A673 (cell line): Measurements from ENCODE around the gene KIF2A. TPM values are rescaled to one million over a fixed set of nuclear protein-coding genes. Genes with fewer than 3 reads are reported as not detected.

Experiments
- BruUV-seq: library from RNA; stranded (reverse); fragments of 400-500 nt; replicated peaks from 2 replicates; lab custom pipeline; 2021; lab: Mats Ljungman, UMichigan
- CTCF ChIA-PET: fragments of 300-600 bp; sonication (Branson Sonifier 250); formaldehyde crosslinking; loops from one replicate; lab custom pipeline; 2022; ENCODE audit warnings: antibody characterized with exemption; lab: Charles Lee
- POLR2A ChIA-PET: fragments of 300-600 bp; sonication (Branson Sonifier 250); formaldehyde crosslinking; loops from one replicate; lab custom pipeline; 2022; ENCODE audit warnings: antibody characterized with exemption; ENCODE audit not compliant: low non-redundant PET; lab: Charles Lee
- DNase-seq: peaks from one replicate; pipeline ENCODE4 v3.0.0-alpha.2; 2015; ENCODE audit warnings: low spot score
- H3K27ac ChIP-seq: fragments of 200-600 bp; sonication (generic); 2 replicates; pipeline ENCODE4 v1.5.1; 2016; ENCODE audit warnings: mixed run types, low read depth, mild to moderate bottlenecking, mixed read lengths, antibody characterized with exemption, low read length; ENCODE audit not compliant: poor library complexity, severe bottlenecking
- H3K27me3 ChIP-seq: fragments of 200-600 bp; sonication (generic); replicated peaks from 2 replicates; pipeline ENCODE4 v1.6.1; 2017; ENCODE audit warnings: mixed run types, low read depth, mild to moderate bottlenecking, mixed read lengths, antibody characterized with exemption, low read length; ENCODE audit not compliant: insufficient read depth, poor library complexity
- H3K36me3 ChIP-seq: fragments of 200-600 bp; sonication (generic); 2 replicates; pipeline ENCODE4 v1.6.1; 2016; ENCODE audit warnings: mixed run types, mild to moderate bottlenecking, mixed read lengths, antibody characterized with exemption, low read length; ENCODE audit not compliant: insufficient read depth, poor library complexity, severe bottlenecking
- H3K4me1 ChIP-seq: fragments of 200-600 bp; sonication (generic); 2 replicates; pipeline ENCODE4 v1.6.1; 2017; ENCODE audit warnings: mixed run types, mild to moderate bottlenecking, mixed read lengths, antibody characterized with exemption, low read length; ENCODE audit not compliant: insufficient read depth, poor library complexity, severe bottlenecking
- H3K4me3 ChIP-seq: fragments of 200-600 bp; sonication (generic); 2 replicates; pipeline ENCODE4 v1.5.1; 2016; ENCODE audit warnings: low read depth, mixed run types, mild to moderate bottlenecking, mixed read lengths, low read length; ENCODE audit not compliant: poor library complexity, severe bottlenecking
- H3K9me3 ChIP-seq: fragments of 200-600 bp; sonication (generic); 2 replicates; pipeline ENCODE4 v1.6.1; 2016; ENCODE audit warnings: mixed run types, low read depth, mild to moderate bottlenecking, mixed read lengths, antibody characterized with exemption, low read length; ENCODE audit not compliant: poor library complexity, severe bottlenecking
- EZH2 ChIP-seq: fragments of 200-600 bp; sonication (generic); IDR thresholded peaks from 2 replicates; pipeline ENCODE4 v1.6.1; 2017; ENCODE audit warnings: borderline replicate concordance, low read depth, mild to moderate bottlenecking, mixed read lengths, antibody characterized with exemption, low read length; ENCODE audit not compliant: poor library complexity, severe bottlenecking
- intact Hi-C: fragments of 100-400 bp; cut with micrococcal nuclease; formaldehyde crosslinking; loops from one replicate; pipeline ENCODE4 v1.10.0; 2022; ENCODE audit not compliant: unreplicated experiment
- total RNA-seq: library from RNA; stranded (reverse); gene quantifications from 2 replicates; pipeline ENCODE4 v1.2.3, GENCODE V29; 2021
- TF ChIP-seq, protein P1 (sequence below): fragments of 300-800, 200-600 bp; sonication (generic); conservative IDR thresholded peaks from 2 replicates; pipeline ENCODE4 v1.5.1; 2017; ENCODE audit warnings: low read depth, mild to moderate bottlenecking, antibody characterized with exemption, low read length, moderate library complexity, mixed read lengths

The KIF2A gene
- total RNA-seq, 1 experiment from 2014 or later = 92.4 TPM

DNA sequence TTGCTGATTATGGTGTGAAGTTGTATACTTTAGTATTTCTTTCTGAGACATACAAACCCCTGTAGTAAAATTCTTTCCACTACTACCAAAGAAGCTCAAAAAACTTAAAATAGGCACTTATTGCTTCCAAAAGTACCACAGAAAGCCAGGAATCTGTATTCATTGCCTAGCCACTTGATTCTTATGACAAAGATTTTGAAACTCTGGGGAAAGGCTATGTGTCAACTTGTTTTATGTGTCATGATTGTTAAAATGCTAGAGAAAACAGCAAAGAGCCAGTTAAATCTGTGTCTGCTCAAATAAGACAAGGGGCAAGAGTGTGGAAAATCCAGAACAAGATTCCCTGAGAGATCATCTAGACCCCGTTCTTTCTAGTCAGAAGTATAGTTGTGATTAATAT, 6.0 kb downstream of the KIF2A start:
- intact Hi-C loops = no loop called here
- ChIA-PET CTCF (no interaction called here), POLR2A (interaction anchor here (0.5 kb wide), 1 partner anchor 21 kb away, joined by 3 read pairs; no protein-coding TSS in a partner anchor)
- Histone ChIP-seq H3K9me3 (no peaks in the 10 kb centered on the region), H3K36me3 (no peaks in the 10 kb centered on the region), H3K4me3 (no peak overlapping the region), H3K4me1 (peaks cover 9% of the 10 kb centered on the region), H3K27ac (no peak overlapping the region), H3K27me3 (no peaks in the 10 kb centered on the region)
- BruUV-seq = no TSS peak
- DNase-seq = no peak
- TF ChIP-seq EZH2 = no peak

DNA sequence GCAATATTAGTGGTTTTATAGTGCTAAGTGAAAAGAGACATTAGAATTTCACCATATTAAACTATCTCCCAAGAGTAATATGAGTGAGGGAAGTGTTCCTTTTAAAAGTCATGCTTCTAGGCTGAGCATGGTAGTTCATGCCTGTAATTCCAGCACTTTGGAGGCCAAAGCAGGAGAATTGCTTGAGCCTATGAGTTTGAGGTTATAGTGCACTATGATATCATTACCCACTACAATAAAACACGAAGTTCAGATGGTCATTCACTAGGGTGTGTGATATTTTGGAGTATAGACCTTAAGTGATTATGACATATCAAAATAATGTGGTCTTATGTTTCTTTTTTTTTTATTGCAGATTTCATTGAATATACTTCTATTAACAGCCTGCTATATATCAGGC, 6.7 kb downstream of the KIF2A start:
- CTCF ChIA-PET = no interaction called here
- POLR2A ChIA-PET = no interaction called here
- intact Hi-C loops = no loop called here
- Histone ChIP-seq H3K4me3 (no peak overlapping the region), H3K36me3 (no peaks in the 10 kb centered on the region), H3K4me1 (peaks cover 9% of the 10 kb centered on the region), H3K27me3 (no peaks in the 10 kb centered on the region), H3K9me3 (no peaks in the 10 kb centered on the region), H3K27ac (no peak overlapping the region)
- DNase-seq = no peak
- no TSS peak for BruUV-seq
- TF ChIP-seq, protein P1, sequence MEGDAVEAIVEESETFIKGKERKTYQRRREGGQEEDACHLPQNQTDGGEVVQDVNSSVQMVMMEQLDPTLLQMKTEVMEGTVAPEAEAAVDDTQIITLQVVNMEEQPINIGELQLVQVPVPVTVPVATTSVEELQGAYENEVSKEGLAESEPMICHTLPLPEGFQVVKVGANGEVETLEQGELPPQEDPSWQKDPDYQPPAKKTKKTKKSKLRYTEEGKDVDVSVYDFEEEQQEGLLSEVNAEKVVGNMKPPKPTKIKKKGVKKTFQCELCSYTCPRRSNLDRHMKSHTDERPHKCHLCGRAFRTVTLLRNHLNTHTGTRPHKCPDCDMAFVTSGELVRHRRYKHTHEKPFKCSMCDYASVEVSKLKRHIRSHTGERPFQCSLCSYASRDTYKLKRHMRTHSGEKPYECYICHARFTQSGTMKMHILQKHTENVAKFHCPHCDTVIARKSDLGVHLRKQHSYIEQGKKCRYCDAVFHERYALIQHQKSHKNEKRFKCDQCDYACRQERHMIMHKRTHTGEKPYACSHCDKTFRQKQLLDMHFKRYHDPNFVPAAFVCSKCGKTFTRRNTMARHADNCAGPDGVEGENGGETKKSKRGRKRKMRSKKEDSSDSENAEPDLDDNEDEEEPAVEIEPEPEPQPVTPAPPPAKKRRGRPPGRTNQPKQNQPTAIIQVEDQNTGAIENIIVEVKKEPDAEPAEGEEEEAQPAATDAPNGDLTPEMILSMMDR = no peak
- no peak for TF ChIP-seq EZH2

DNA sequence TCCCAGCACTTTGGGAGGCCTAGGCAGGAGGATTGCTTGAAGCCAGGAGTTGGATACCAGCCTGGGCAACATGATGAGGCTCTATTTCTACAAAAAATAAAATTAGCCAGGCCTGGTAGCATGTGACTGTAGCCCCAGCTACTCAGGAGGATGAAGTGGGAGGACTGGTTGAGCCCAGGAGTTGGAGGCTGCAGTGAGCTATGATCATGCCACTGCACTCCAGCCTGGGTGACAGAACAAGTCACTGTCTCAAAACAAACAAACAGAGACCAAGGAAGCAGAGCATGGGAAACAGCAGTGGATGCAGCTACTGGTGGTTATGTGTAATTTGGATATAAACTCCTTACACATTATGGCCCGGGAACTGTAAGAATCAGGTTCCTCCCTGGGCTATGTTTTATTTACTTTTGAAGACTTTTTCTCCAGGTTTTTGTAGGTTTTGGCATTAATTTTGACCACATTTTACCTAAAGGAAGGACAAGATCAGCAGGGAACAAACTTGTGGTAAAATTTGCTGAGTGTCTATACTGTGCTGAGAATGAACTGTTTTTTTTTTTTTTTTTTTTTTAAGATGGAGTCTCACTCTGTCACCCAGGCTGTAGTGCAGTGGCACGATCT, 8.3 kb downstream of the KIF2A start:
- no TSS peak for BruUV-seq
- TF ChIP-seq EZH2 = no peak
- TF ChIP-seq, protein P1 = no peak
- Histone ChIP-seq H3K4me1 (no peaks in the 10 kb centered on the region), H3K27me3 (no peaks in the 10 kb centered on the region), H3K9me3 (no peaks in the 10 kb centered on the region), H3K27ac (no peak overlapping the region), H3K36me3 (no peaks in the 10 kb centered on the region), H3K4me3 (no peak overlapping the region)
- DNase-seq = no peak
- intact Hi-C loops = no loop called here
- ChIA-PET POLR2A (no interaction called here), CTCF (no interaction called here)
